H1 (cell line): ENCODE measurements around the gene OR13C2. TPM values are rescaled to one million over a fixed set of nuclear protein-coding genes. Genes with fewer than 3 reads are reported as not detected.

Source experiments
- CTCF ChIA-PET: fragments of 300-600 bp; sonication (Branson Sonifier 250); formaldehyde crosslinking; loops from one replicate; lab custom pipeline; 2021; ENCODE audit not compliant: partially characterized antibody; lab: Charles Lee
- POLR2A ChIA-PET: fragments of 300-600 bp; sonication (Branson Sonifier 250); formaldehyde crosslinking; loops from one replicate; lab custom pipeline; 2021; ENCODE audit warnings: inconsistent platforms; ENCODE audit not compliant: partially characterized antibody; lab: Charles Lee
- DNase-seq, 2 experiments: peaks; one replicate each; pipeline versions ENCODE4 v3.0.0 to v3.0.0-alpha.2; 2010 to 2022; ENCODE audit warnings: low spot score in 2 of 2, low read depth in 1 of 2, mixed read lengths in 1 of 2
- FAIRE-seq: peaks from 2 replicates; lab custom pipeline; 2011; peaks lifted over from hg19 to GRCh38; lab: Jason Lieb, UNC
- H2AFZ ChIP-seq: 2 replicates; pipeline ENCODE4 v1.8.1; 2012; ENCODE audit warnings: low read length, inconsistent platforms
- H2AK5ac ChIP-seq: 2 replicates; pipeline ENCODE4 v1.6.1; 2013; ENCODE audit warnings: low read depth, low read length
- H2BK120ac ChIP-seq: replicated peaks from 2 replicates; pipeline ENCODE3; 2013; ENCODE audit warnings: low read depth, low read length, inconsistent platforms
- H2BK12ac ChIP-seq: 2 replicates; pipeline ENCODE4 v1.6.1; 2013; ENCODE audit warnings: low read depth, low read length
- H2BK15ac ChIP-seq: 2 replicates; pipeline ENCODE4 v1.6.1; 2013; ENCODE audit warnings: low read length
- H2BK20ac ChIP-seq: 2 replicates; pipeline ENCODE4 v1.6.1; 2013; ENCODE audit warnings: low read length
- H2BK5ac ChIP-seq: 2 replicates; pipeline ENCODE4 v1.6.1; 2013; ENCODE audit warnings: low read depth, low read length
- H3K14ac ChIP-seq: 2 replicates; pipeline ENCODE4 v1.6.1; 2013; ENCODE audit warnings: inconsistent platforms; ENCODE audit not compliant: insufficient read length
- H3K18ac ChIP-seq: 2 replicates; pipeline ENCODE4 v1.6.1; 2013; ENCODE audit warnings: low read length; ENCODE audit errors: extremely low read depth
- H3K23ac ChIP-seq: 2 replicates; pipeline ENCODE4 v1.6.1; 2013; ENCODE audit warnings: inconsistent platforms; ENCODE audit not compliant: insufficient read length
- H3K23me2 ChIP-seq: 2 replicates; pipeline ENCODE4 v1.6.1; 2013; ENCODE audit warnings: low read depth, low read length
- H3K27ac ChIP-seq: 2 replicates; pipeline ENCODE4 v1.6.1; 2011; ENCODE audit warnings: low read depth, low read length, inconsistent platforms
- H3K27me3 ChIP-seq, 4 experiments: replicated peaks in 1 of 4; 1 replicate in 1 of 4; 2 replicates in 3 of 4; pipeline versions ENCODE4 v1.6.1 to v1.8.1; 2011 to 2013; ENCODE audit warnings: low read length in 3 of 4, mild to moderate bottlenecking in 3 of 4, inconsistent platforms in 2 of 4, mixed read lengths in 2 of 4, moderate library complexity in 1 of 4; ENCODE audit not compliant: control insufficient read depth in 3 of 4, insufficient read depth in 3 of 4; ENCODE audit errors: extremely low read depth in 1 of 4
- H3K36me3 ChIP-seq, 4 experiments: 2 replicates each; pipeline versions ENCODE4 v1.6.1 to v1.8.1; 2011 to 2013; ENCODE audit warnings: mild to moderate bottlenecking in 4 of 4, low read length in 3 of 4, moderate library complexity in 2 of 4, control low read depth in 1 of 4, inconsistent platforms in 1 of 4; ENCODE audit not compliant: insufficient read depth in 4 of 4, control insufficient read depth in 2 of 4
- H3K4ac ChIP-seq: replicated peaks from 2 replicates; pipeline ENCODE3; 2013; ENCODE audit warnings: low read length, low read depth, mixed read lengths, inconsistent platforms; ENCODE audit not compliant: insufficient read length
- H3K4me1 ChIP-seq, 4 experiments: replicated peaks in 1 of 4; 1 replicate in 1 of 4; 2 replicates in 3 of 4; pipeline versions ENCODE4 v1.6.1 to v1.8.1; 2011 to 2013; ENCODE audit warnings: low read length in 3 of 4, inconsistent platforms in 2 of 4, mixed read lengths in 1 of 4; ENCODE audit not compliant: insufficient read depth in 4 of 4, control insufficient read depth in 3 of 4
- H3K4me2 ChIP-seq, 2 experiments: 2 replicates each; pipeline versions ENCODE4 v1.6.1 to v1.8.1; 2011 to 2013; ENCODE audit warnings: low read depth in 2 of 2, low read length in 2 of 2, control low read depth in 1 of 2, inconsistent platforms in 1 of 2, mild to moderate bottlenecking in 1 of 2; ENCODE audit not compliant: insufficient read depth in 1 of 2
- H3K4me3 ChIP-seq, 4 experiments: fragments of 200-600, 300-600 bp in 1 of 4; sonication (generic), shearing (Covaris generic), sonication (Bioruptor Twin) in 1 of 4; 2 replicates each; pipeline versions ENCODE4 v1.5.1 to v1.8.1; 2011 to 2016; ENCODE audit warnings: low read length in 4 of 4, low read depth in 3 of 4, control low read depth in 2 of 4, inconsistent platforms in 2 of 4, mild to moderate bottlenecking in 2 of 4, mixed read lengths in 1 of 4, moderate library complexity in 1 of 4; ENCODE audit not compliant: insufficient read depth in 2 of 4; ENCODE audit errors: extremely low read depth in 1 of 4
- H3K56ac ChIP-seq: replicated peaks from 2 replicates; pipeline ENCODE3; 2013; ENCODE audit warnings: low read depth, mild to moderate bottlenecking, mixed read lengths, low read length, inconsistent platforms; ENCODE audit not compliant: insufficient read length
- H3K79me1 ChIP-seq: 2 replicates; pipeline ENCODE4 v1.6.1; 2013; ENCODE audit warnings: low read depth, low read length, control low read depth
- H3K79me2 ChIP-seq, 2 experiments: 2 replicates each; pipeline versions ENCODE4 v1.6.1 to v1.8.1; 2012 to 2013; ENCODE audit warnings: low read length in 2 of 2, mild to moderate bottlenecking in 2 of 2, inconsistent platforms in 1 of 2; ENCODE audit not compliant: insufficient read depth in 2 of 2, control insufficient read depth in 1 of 2
- H3K9ac ChIP-seq, 4 experiments: replicated peaks in 1 of 4; 1 replicate in 1 of 4; 2 replicates in 3 of 4; pipeline versions ENCODE4 v1.6.1 to v1.8.1; 2011 to 2013; ENCODE audit warnings: low read depth in 3 of 4, low read length in 3 of 4, control low read depth in 2 of 4, mild to moderate bottlenecking in 2 of 4, moderate library complexity in 2 of 4, inconsistent platforms in 1 of 4; ENCODE audit errors: extremely low read depth in 1 of 4
- H3K9me3 ChIP-seq, 2 experiments: 2 replicates each; pipeline versions ENCODE4 v1.6.1 to v1.8.1; 2012 to 2013; ENCODE audit warnings: mild to moderate bottlenecking in 2 of 2, moderate library complexity in 2 of 2, control low read depth in 1 of 2, inconsistent platforms in 1 of 2, low read depth in 1 of 2, low read length in 1 of 2, mixed read lengths in 1 of 2; ENCODE audit not compliant: insufficient read depth in 2 of 2
- H4K20me1 ChIP-seq, 2 experiments: replicated peaks in 1 of 2; 2 replicates each; pipeline versions ENCODE3 to v1.8.1; 2011 to 2013; ENCODE audit warnings: inconsistent platforms in 2 of 2, low read length in 2 of 2, mild to moderate bottlenecking in 1 of 2; ENCODE audit not compliant: insufficient read depth in 2 of 2, control insufficient read depth in 1 of 2
- H4K5ac ChIP-seq: 2 replicates; pipeline ENCODE4 v1.6.1; 2013; ENCODE audit warnings: low read length, low read depth, mixed read lengths, inconsistent platforms; ENCODE audit not compliant: insufficient read length
- H4K8ac ChIP-seq: 2 replicates; pipeline ENCODE4 v1.8.0; 2013; ENCODE audit warnings: mild to moderate bottlenecking, moderate library complexity, low read length, inconsistent platforms; ENCODE audit not compliant: insufficient read depth; ENCODE audit errors: extremely low read depth
- H4K91ac ChIP-seq: replicated peaks from 2 replicates; pipeline ENCODE3; 2013; ENCODE audit warnings: low read length, mixed read lengths, inconsistent platforms; ENCODE audit not compliant: insufficient read length
- CBX5 ChIP-seq: fragments of 300-800, 300-1000 bp; sonication (generic); IDR thresholded peaks from 2 replicates; pipeline ENCODE4 v1.7.1; 2016; ENCODE audit warnings: antibody characterized with exemption, low read length, low read depth
- CBX8 ChIP-seq: fragments of 300-800, 300-1000 bp; sonication (generic); IDR thresholded peaks from 2 replicates; pipeline ENCODE4 v1.7.1; 2016; ENCODE audit warnings: low read depth, low read length, borderline replicate concordance
- CEBPB ChIP-seq: IDR thresholded peaks from 2 replicates; pipeline ENCODE4 v1.6.1; 2012; ENCODE audit warnings: low read depth, low read length
- CREB1 ChIP-seq: IDR thresholded peaks from 2 replicates; pipeline ENCODE4 v1.6.1; 2012; ENCODE audit warnings: inconsistent platforms
- CTCF ChIP-seq, 3 experiments: IDR thresholded peaks; 1 replicate in 2 of 3; 2 replicates in 1 of 3; pipeline versions ENCODE4 v1.5.1 to v1.6.1; 2011; ENCODE audit warnings: low read length in 3 of 3, mild to moderate bottlenecking in 3 of 3, inconsistent platforms in 2 of 3, low read depth in 1 of 3, moderate library complexity in 1 of 3; ENCODE audit not compliant: insufficient read depth in 1 of 3; ENCODE audit errors: control extremely low read depth in 1 of 3
- HDAC6 ChIP-seq: IDR thresholded peaks from one replicate; pipeline ENCODE4 v1.7.1; 2012; ENCODE audit warnings: low read depth, mild to moderate bottlenecking, inconsistent platforms, low read length, moderate library complexity
- JUN ChIP-seq: IDR thresholded peaks from 2 replicates; pipeline ENCODE4 v1.6.1; 2011; ENCODE audit warnings: low read depth, mild to moderate bottlenecking, improper control_type of control experiment, low read length
- JUND ChIP-seq: IDR thresholded peaks from 2 replicates; pipeline ENCODE4 v1.6.1; 2011; ENCODE audit warnings: mild to moderate bottlenecking, improper control_type of control experiment, low read length
- POLR2A ChIP-seq, 2 experiments: IDR thresholded peaks; 1 replicate in 1 of 2; 2 replicates in 1 of 2; pipeline ENCODE4 v1.6.1; 2011; ENCODE audit warnings: low read depth in 2 of 2, low read length in 2 of 2, mild to moderate bottlenecking in 2 of 2; ENCODE audit errors: control extremely low read depth in 1 of 2
- POLR2AphosphoS5 ChIP-seq: IDR thresholded peaks from 2 replicates; pipeline ENCODE4 v1.6.1; 2011; ENCODE audit warnings: low read depth, low read length
- RBBP5 ChIP-seq: IDR thresholded peaks from 2 replicates; pipeline ENCODE4 v1.7.1; 2012; ENCODE audit warnings: low read depth, mild to moderate bottlenecking, inconsistent platforms, low read length, moderate library complexity, borderline replicate concordance
- RXRA ChIP-seq: IDR thresholded peaks from 2 replicates; pipeline ENCODE4 v1.6.1; 2011; ENCODE audit warnings: low read depth, mild to moderate bottlenecking, low read length, moderate library complexity; ENCODE audit not compliant: insufficient read depth
- SP2 ChIP-seq: IDR thresholded peaks from 2 replicates; pipeline ENCODE4 v1.6.1; 2012; ENCODE audit warnings: mild to moderate bottlenecking, low read length, inconsistent platforms
- ZNF274 ChIP-seq: IDR thresholded peaks from 2 replicates; pipeline ENCODE4 v1.7.0; 2012; ENCODE audit warnings: low read length, borderline replicate concordance; ENCODE audit errors: extremely low read depth
- WGBS, 2 experiments: shearing (Covaris generic) in 1 of 2; methylation state at CpG; one replicate each; pipeline versions ENCODE4 v1.1.6 to v1.1.7; 2013 to 2015; ENCODE audit warnings: low lambda C conversion rate in 2 of 2, mixed read lengths in 2 of 2, inconsistent platforms in 1 of 2, low coverage in 1 of 2, missing lambda C conversion rate in 1 of 2; ENCODE audit not compliant: insufficient replicate concordance in 2 of 2, insufficient coverage in 1 of 2, insufficient read length in 1 of 2; ENCODE audit errors: extremely low coverage in 1 of 2, missing lambda C conversion rate in 1 of 2; 5-methylcytosine and 5-hydroxymethylcytosine counted together
- polyA plus RNA-seq, 7 experiments: library from polyadenylated mRNA; depleted of rRNA in 3 of 7; stranded (reverse) in 5 of 7; unstranded in 2 of 7; fragments of >200 nt in 5 of 7; fragments of 200-250 nt in 2 of 7; gene quantifications; 1 replicate in 5 of 7; 2 replicates in 1 of 7; 4 replicates in 1 of 7; pipeline versions ENCODE4 v1.2.1 to v1.2.3, GENCODE V29; 2011 to 2013; ENCODE audit warnings: missing spikeins in 2 of 7, mixed read lengths in 2 of 7
- total RNA-seq: library from RNA; stranded (reverse); fragmentation: NEBNext Ultra II Directional; extraction: Animal tissue kit (Norgen Biotek cat#: 25700); gene quantifications from 2 replicates; pipeline ENCODE4 v1.2.1, GENCODE V29; 2021

The OR13C2 gene
- total and polyA plus RNA-seq, 2 of the 8 experiments (the other 6 are each of a cell fraction or from before 2014, with no cell fraction given) = not detected

- Histone ChIP-seq H3K4me3 (no peak overlapping the region), H3K4me1 (no peaks in the 10 kb centered on the region), H3K4ac (no peak overlapping the region), H3K4me2 (no peak overlapping the region), H4K91ac (no peak overlapping the region), H2BK5ac (no peak overlapping the region), H3K9ac (no peak overlapping the region), H4K8ac (no peak overlapping the region), H3K79me1 (no peaks in the 10 kb centered on the region), H3K27me3 (no peaks in the 10 kb centered on the region), H3K27ac (no peak overlapping the region), H3K56ac (no peak overlapping the region), H3K23me2 (no peaks in the 10 kb centered on the region), H3K79me2 (no peaks in the 10 kb centered on the region), H2AFZ (no peak overlapping the region), H3K23ac (no peak overlapping the region), H3K9me3 (no peaks in the 10 kb centered on the region), H2BK12ac (no peak overlapping the region), H2BK15ac (no peak overlapping the region), H2BK120ac (no peak overlapping the region), H3K36me3 (no peaks in the 10 kb centered on the region), H3K18ac (no peak overlapping the region), H4K5ac (no peak overlapping the region), H2AK5ac (no peak overlapping the region), H2BK20ac (no peak overlapping the region), H3K14ac (no peak overlapping the region), H4K20me1 (no peaks in the 10 kb centered on the region)
- FAIRE-seq (no peak), DNase-seq (no peak)
- ChIA-PET POLR2A (no interaction called here), CTCF (no interaction called here)
- 95% methylated on average over 1 of the region's 1 CpG; no CpG with 5 or more reads in 1 of the 2 experiments for WGBS, 2 experiments
- no peak for TF ChIP-seq JUN
- TF ChIP-seq CTCF (IDR thresholded peaks at IDR 0.05; ENCODE audit: control extremely low read depth in 1 of 3, insufficient read depth in 1 of 3, low read depth in 1 of 3, low read length in 3 of 3) = no peak
- TF ChIP-seq SP2 = no peak
- TF ChIP-seq CBX8 = no peak
- TF ChIP-seq CREB1 = no peak
- no peak for TF ChIP-seq ZNF274
- TF ChIP-seq CBX5 = no peak
- no peak for TF ChIP-seq RBBP5
- TF ChIP-seq CEBPB = no peak
- no peak for TF ChIP-seq POLR2A (IDR thresholded peaks at IDR 0.05; ENCODE audit: control extremely low read depth in 1 of 2, low read depth in 2 of 2, low read length in 2 of 2)
- TF ChIP-seq HDAC6 = no peak
- TF ChIP-seq POLR2AphosphoS5 = no peak
- TF ChIP-seq RXRA = no peak
- no peak for TF ChIP-seq JUND
These were observed 49.9 kb downstream of the OR13C2 start for GRCh38 chr9:104555521-104555920.
